Astrocyte (in vitro differentiated cells and primary cell): Measurements from ENCODE around the gene DNAH2.

Source experiments
- CTCF ChIP-seq: IDR thresholded peaks from 2 replicates; pipeline ENCODE4 v1.5.1; 2011; ENCODE audit warnings: low read depth, mild to moderate bottlenecking, inconsistent platforms, low read length, moderate library complexity; ENCODE audit not compliant: insufficient read depth
- EZH2 ChIP-seq: IDR thresholded peaks from 2 replicates; pipeline ENCODE4 v1.6.1; 2012; ENCODE audit warnings: mild to moderate bottlenecking, low read length, inconsistent platforms; ENCODE audit not compliant: insufficient read depth

- TF ChIP-seq CTCF (no peak), EZH2 (no peak)
Measured at GRCh38 chr17:7797976-7798375, 80.4 kb downstream of the DNAH2 start.
